Measurements from ENCODE around the gene GABPA.

The GABPA gene

GRCh38 chr21:25742900-25743299, 8.1 kb downstream of the GABPA start:
- Histone ChIP-seq H2BK12ac (ENCODE audit: low read length) (no peak overlapping the region), H3K14ac (ENCODE audit: low read length) (no peak overlapping the region)
- WGBS, 2 donors (ENCODE audit: extremely low coverage in 2 of 2, insufficient read length in 2 of 2, insufficient replicate concordance in 1 of 2), result no CpG with 5 or more reads among the region's 3 CpGs

GRCh38 chr21:25744854-25745253, 10.1 kb downstream of the GABPA start:
- no peak overlapping the region for H2BK120ac ChIP-seq (ENCODE audit: low read depth, low read length)
- H3K14ac ChIP-seq (ENCODE audit: low read length), result no peak overlapping the region
- H4K8ac ChIP-seq (ENCODE audit: low read depth, low read length), result no peak overlapping the region
- no peak overlapping the region for H4K91ac ChIP-seq (ENCODE audit: low read depth, low read length, poor library complexity)
- H2BK12ac ChIP-seq (ENCODE audit: low read length), result no peak overlapping the region
- H2AK5ac ChIP-seq (ENCODE audit: low read depth, low read length), result no peak overlapping the region
- H3K4ac ChIP-seq (ENCODE audit: low read length), result no peak overlapping the region
- no peak overlapping the region for H3K18ac ChIP-seq (ENCODE audit: low read length)
- H3K4me3 ChIP-seq (ENCODE audit: low read length in 2 of 2), result no peak overlapping the region
- no peak overlapping the region for H2BK5ac ChIP-seq (ENCODE audit: low read length)
- DNase-seq (ENCODE audit: low spot score), result no peak
- peaks cover 0 to 2% (median 0%) of the 10 kb centered on the region in 3 experiments for H3K27me3 ChIP-seq (ENCODE audit: control insufficient read depth in 3 of 3, insufficient read depth in 3 of 3, low read depth in 1 of 3, low read length in 3 of 3)
- H3K23ac ChIP-seq (ENCODE audit: low read depth, low read length, poor library complexity), result no peak overlapping the region
- no peak overlapping the region for H3K9ac ChIP-seq (ENCODE audit: low read depth, low read length, poor library complexity)
- H3K36me3 ChIP-seq (replicated peaks in 1 of 2; ENCODE audit: control insufficient read depth in 2 of 2, insufficient read depth in 2 of 2, low read length in 2 of 2), result peaks cover 4 to 61% of the 10 kb centered on the region in 2 donors
- H2BK15ac ChIP-seq (ENCODE audit: low read length), result no peak overlapping the region
- no CpG with 5 or more reads among the region's 2 CpGs for WGBS, 2 donors (ENCODE audit: extremely low coverage in 2 of 2, insufficient read length in 2 of 2, insufficient replicate concordance in 1 of 2)
- H3K79me1 ChIP-seq (ENCODE audit: low read depth, low read length), result no peaks in the 10 kb centered on the region
- no peak overlapping the region for H3K4me2 ChIP-seq (ENCODE audit: insufficient read depth, low read length, poor library complexity, severe bottlenecking)
- H2AFZ ChIP-seq (ENCODE audit: low read length), result no peak overlapping the region
- H3K9me3 ChIP-seq (replicated peaks in 1 of 2; ENCODE audit: control insufficient read depth in 2 of 2, insufficient read depth in 1 of 2, low read depth in 1 of 2, low read length in 2 of 2), result no peaks in the 10 kb centered on the region
- no peak overlapping the region for H3K27ac ChIP-seq (replicated peaks; ENCODE audit: low read length)
- no peaks in the 10 kb centered on the region for H3K4me1 ChIP-seq (ENCODE audit: control insufficient read depth in 2 of 2, insufficient read depth in 1 of 2, low read depth in 1 of 2, low read length in 2 of 2)

More at GRCh38 chr21:25742900-25743299, 8.1 kb downstream of the GABPA start:
- Histone ChIP-seq H4K91ac (ENCODE audit: low read depth, low read length, poor library complexity) (no peak overlapping the region), H2AK5ac (ENCODE audit: low read depth, low read length) (no peak overlapping the region), H3K23ac (ENCODE audit: low read depth, low read length, poor library complexity) (no peak overlapping the region), H3K18ac (ENCODE audit: low read length) (no peak overlapping the region), H3K4me2 (ENCODE audit: insufficient read depth, low read length, poor library complexity, severe bottlenecking) (no peak overlapping the region), H3K9me3 (replicated peaks in 1 of 2; ENCODE audit: control insufficient read depth in 2 of 2, insufficient read depth in 1 of 2, low read depth in 1 of 2, low read length in 2 of 2) (no peaks in the 10 kb centered on the region), H4K8ac (ENCODE audit: low read depth, low read length) (no peak overlapping the region), H3K9ac (ENCODE audit: low read depth, low read length, poor library complexity) (no peak overlapping the region), H3K4me3 (ENCODE audit: low read length in 2 of 2) (no peak overlapping the region), H2BK15ac (ENCODE audit: low read length) (no peak overlapping the region), H3K36me3 (replicated peaks in 1 of 2; ENCODE audit: control insufficient read depth in 2 of 2, insufficient read depth in 2 of 2, low read length in 2 of 2) (peaks cover 0 to 49% of the 10 kb centered on the region in 2 donors), H3K79me1 (ENCODE audit: low read depth, low read length) (peaks cover 2% of the 10 kb centered on the region), H2BK120ac (ENCODE audit: low read depth, low read length) (no peak overlapping the region), H2BK5ac (ENCODE audit: low read length) (no peak overlapping the region), H2AFZ (ENCODE audit: low read length) (no peak overlapping the region), H3K27me3 (ENCODE audit: control insufficient read depth in 3 of 3, insufficient read depth in 3 of 3, low read depth in 1 of 3, low read length in 3 of 3) (no peaks in the 10 kb centered on the region), H3K27ac (replicated peaks; ENCODE audit: low read length) (no peak overlapping the region), H3K4me1 (ENCODE audit: control insufficient read depth in 2 of 2, insufficient read depth in 1 of 2, low read depth in 1 of 2, low read length in 2 of 2) (no peaks in the 10 kb centered on the region), H3K4ac (ENCODE audit: low read length) (no peak overlapping the region)
- no peak for DNase-seq (ENCODE audit: low spot score)

GRCh38 chr21:25750085-25750484, 15.3 kb downstream of the GABPA start:
- Histone ChIP-seq H3K18ac (ENCODE audit: low read length) (no peak overlapping the region), H3K23ac (ENCODE audit: low read depth, low read length, poor library complexity) (no peak overlapping the region), H4K8ac (ENCODE audit: low read depth, low read length) (no peak overlapping the region), H3K27me3 (ENCODE audit: control insufficient read depth in 3 of 3, insufficient read depth in 3 of 3, low read depth in 1 of 3, low read length in 3 of 3) (peaks cover 0 to 2% (median 0%) of the 10 kb centered on the region in 3 experiments), H3K9me3 (replicated peaks in 1 of 2; ENCODE audit: control insufficient read depth in 2 of 2, insufficient read depth in 1 of 2, low read depth in 1 of 2, low read length in 2 of 2) (no peaks in the 10 kb centered on the region), H2AFZ (ENCODE audit: low read length) (no peak overlapping the region), H2BK12ac (ENCODE audit: low read length) (no peak overlapping the region), H2BK5ac (ENCODE audit: low read length) (no peak overlapping the region), H2AK5ac (ENCODE audit: low read depth, low read length) (no peak overlapping the region), H3K4me3 (ENCODE audit: low read length in 2 of 2) (no peak overlapping the region), H3K4me2 (ENCODE audit: insufficient read depth, low read length, poor library complexity, severe bottlenecking) (no peak overlapping the region), H3K36me3 (replicated peaks in 1 of 2; ENCODE audit: control insufficient read depth in 2 of 2, insufficient read depth in 2 of 2, low read length in 2 of 2) (peaks cover 8 to 81% of the 10 kb centered on the region in 2 donors), H3K9ac (ENCODE audit: low read depth, low read length, poor library complexity) (no peak overlapping the region), H3K27ac (replicated peaks; ENCODE audit: low read length) (no peak overlapping the region), H3K4me1 (ENCODE audit: control insufficient read depth in 2 of 2, insufficient read depth in 1 of 2, low read depth in 1 of 2, low read length in 2 of 2) (no peaks in the 10 kb centered on the region), H3K79me1 (ENCODE audit: low read depth, low read length) (no peaks in the 10 kb centered on the region), H3K14ac (ENCODE audit: low read length) (no peak overlapping the region), H2BK15ac (ENCODE audit: low read length) (no peak overlapping the region), H3K4ac (ENCODE audit: low read length) (no peak overlapping the region), H4K91ac (ENCODE audit: low read depth, low read length, poor library complexity) (no peak overlapping the region), H2BK120ac (ENCODE audit: low read depth, low read length) (no peak overlapping the region)
- no CpG with 5 or more reads among the region's 6 CpGs for WGBS, 2 donors (ENCODE audit: extremely low coverage in 2 of 2, insufficient read length in 2 of 2, insufficient replicate concordance in 1 of 2)
- no peak for DNase-seq (ENCODE audit: low spot score)

GRCh38 chr21:25752416-25752815, 17.6 kb downstream of the GABPA start:
- no peak overlapping the region for H3K4me2 ChIP-seq (ENCODE audit: insufficient read depth, low read length, poor library complexity, severe bottlenecking)
- peaks cover 11 to 81% of the 10 kb centered on the region in 2 donors for H3K36me3 ChIP-seq (replicated peaks in 1 of 2; ENCODE audit: control insufficient read depth in 2 of 2, insufficient read depth in 2 of 2, low read length in 2 of 2)
- no peak overlapping the region for H3K27ac ChIP-seq (replicated peaks; ENCODE audit: low read length)
- no peak overlapping the region for H2BK120ac ChIP-seq (ENCODE audit: low read depth, low read length)
- no peak overlapping the region for H3K4me3 ChIP-seq (ENCODE audit: low read length in 2 of 2)
- no peak overlapping the region for H4K8ac ChIP-seq (ENCODE audit: low read depth, low read length)
- H2BK15ac ChIP-seq (ENCODE audit: low read length), result no peak overlapping the region
- no peak overlapping the region for H2BK12ac ChIP-seq (ENCODE audit: low read length)
- no peak for DNase-seq (ENCODE audit: low spot score)
- H3K23ac ChIP-seq (ENCODE audit: low read depth, low read length, poor library complexity), result no peak overlapping the region
- H3K4me1 ChIP-seq (ENCODE audit: control insufficient read depth in 2 of 2, insufficient read depth in 1 of 2, low read depth in 1 of 2, low read length in 2 of 2), result no peaks in the 10 kb centered on the region
- H3K14ac ChIP-seq (ENCODE audit: low read length), result no peak overlapping the region
- WGBS, 2 donors (ENCODE audit: extremely low coverage in 2 of 2, insufficient read length in 2 of 2, insufficient replicate concordance in 1 of 2), result no CpG with 5 or more reads among the region's 1 CpG
- H3K18ac ChIP-seq (ENCODE audit: low read length), result no peak overlapping the region
- H2BK5ac ChIP-seq (ENCODE audit: low read length), result no peak overlapping the region
- no peak overlapping the region for H2AFZ ChIP-seq (ENCODE audit: low read length)
- no peaks in the 10 kb centered on the region for H3K9me3 ChIP-seq (replicated peaks in 1 of 2; ENCODE audit: control insufficient read depth in 2 of 2, insufficient read depth in 1 of 2, low read depth in 1 of 2, low read length in 2 of 2)
- no peak overlapping the region for H2AK5ac ChIP-seq (ENCODE audit: low read depth, low read length)
- H3K79me1 ChIP-seq (ENCODE audit: low read depth, low read length), result no peaks in the 10 kb centered on the region
- H3K4ac ChIP-seq (ENCODE audit: low read length), result no peak overlapping the region
- no peak overlapping the region for H4K91ac ChIP-seq (ENCODE audit: low read depth, low read length, poor library complexity)
- peaks cover 0 to 2% (median 0%) of the 10 kb centered on the region in 3 experiments for H3K27me3 ChIP-seq (ENCODE audit: control insufficient read depth in 3 of 3, insufficient read depth in 3 of 3, low read depth in 1 of 3, low read length in 3 of 3)
- H3K9ac ChIP-seq (ENCODE audit: low read depth, low read length, poor library complexity), result no peak overlapping the region

Measured in neuronal stem cell (in vitro differentiated cells).